Memory B cell (primary cell): ENCODE results near the gene ZNF629.
"Not testable (repeated sequence)": the region's sequence is repeated elsewhere in the genome, so short reads cannot be mapped to it uniquely, and the experiment has no call there.

Experiments used
- ATAC-seq: fragments of 150-1000 bp; cut with Tn5 transposase; 2 replicates; pipeline ENCODE4 v1.10.0; 2021; ENCODE audit warnings: low read depth, mild to moderate bottlenecking, moderate library complexity
- DNase-seq, 2 donors: peaks; one replicate each; pipeline ENCODE4 v3.0.0; 2022; ENCODE audit warnings: low spot score in 2 of 2
- H3K27ac Mint-ChIP-seq: one replicate; pipeline ENCODE4 v1.8.0; 2022; ENCODE audit warnings: mild to moderate bottlenecking, moderate library complexity, mixed read lengths
- H3K27me3 Mint-ChIP-seq: one replicate; pipeline ENCODE4 v1.8.0; 2022; ENCODE audit warnings: mixed read lengths
- H3K36me3 Mint-ChIP-seq: one replicate; pipeline ENCODE4 v1.8.0; 2022; ENCODE audit warnings: mild to moderate bottlenecking, mixed read lengths
- H3K4me1 Mint-ChIP-seq: one replicate; pipeline ENCODE4 v1.8.0; 2022; ENCODE audit warnings: mixed read lengths
- H3K4me3 Mint-ChIP-seq: one replicate; pipeline ENCODE4 v1.8.0; 2022; ENCODE audit warnings: mild to moderate bottlenecking, moderate library complexity, mixed read lengths
- H3K9me3 Mint-ChIP-seq: one replicate; pipeline ENCODE4 v1.8.0; 2022; ENCODE audit warnings: mixed read lengths

ZNF629 gene

DNA sequence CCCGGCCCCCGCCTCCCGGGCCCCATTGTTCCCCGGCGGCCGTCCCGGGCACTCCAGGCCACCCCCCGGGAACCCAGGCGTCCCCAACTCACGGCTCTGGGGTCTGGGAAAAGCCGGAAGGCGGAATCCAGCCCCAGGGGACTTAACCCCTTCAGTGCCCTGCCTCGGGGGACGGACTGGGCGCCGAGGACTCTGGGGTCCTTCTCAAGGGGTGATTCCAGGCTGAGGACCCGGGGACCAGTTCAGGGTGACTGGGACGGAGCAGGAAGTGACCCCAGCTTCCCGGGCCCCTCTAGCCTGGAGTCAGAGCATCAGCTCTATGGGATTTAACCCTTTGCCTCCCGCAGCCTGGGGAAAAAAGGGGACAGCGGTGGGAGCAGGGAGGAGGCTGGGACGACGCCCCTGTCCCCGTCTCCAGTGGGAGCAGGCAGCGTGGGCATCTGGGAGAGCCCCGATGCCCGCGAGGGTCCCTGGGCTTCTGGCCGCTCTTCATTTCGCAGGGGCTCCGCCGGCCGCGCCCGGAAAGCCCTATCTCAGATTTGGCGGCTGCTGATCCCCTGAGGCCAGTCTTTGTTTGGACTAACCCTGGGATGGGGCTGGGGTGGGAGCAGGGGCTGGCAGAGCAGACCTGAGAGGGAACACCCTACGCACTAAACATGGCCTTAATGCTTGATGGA, at the start of gene ZNF629:
TSS of gene ZNF629 (minus strand) at position 270 of the 677 bp plus-strand sequence. CDS start 2,723 bp downstream, outside the sequence.
- H3K27me3 Mint-ChIP-seq, result peaks cover 12% of the 10 kb centered on the region
- H3K36me3 Mint-ChIP-seq, result peaks cover 4% of the 10 kb centered on the region
- H3K4me1 Mint-ChIP-seq, result peaks cover 8% of the 10 kb centered on the region
- ATAC-seq, result peak; percentile 41
- DNase-seq, result no peak
- no peaks in the 10 kb centered on the region for H3K9me3 Mint-ChIP-seq
- H3K27ac Mint-ChIP-seq, result no peak within 1 kb of the TSS
- H3K4me3 Mint-ChIP-seq, result peak within 1 kb of the TSS; percentile 84

- H3K36me3 Mint-ChIP-seq, result no peaks in the 10 kb centered on the region
- H3K9me3 Mint-ChIP-seq, result no peaks in the 10 kb centered on the region
- no peak for ATAC-seq
These were observed 47.2 kb upstream of the ZNF629 start for GRCh38 chr16:30834130-30834740.

DNA sequence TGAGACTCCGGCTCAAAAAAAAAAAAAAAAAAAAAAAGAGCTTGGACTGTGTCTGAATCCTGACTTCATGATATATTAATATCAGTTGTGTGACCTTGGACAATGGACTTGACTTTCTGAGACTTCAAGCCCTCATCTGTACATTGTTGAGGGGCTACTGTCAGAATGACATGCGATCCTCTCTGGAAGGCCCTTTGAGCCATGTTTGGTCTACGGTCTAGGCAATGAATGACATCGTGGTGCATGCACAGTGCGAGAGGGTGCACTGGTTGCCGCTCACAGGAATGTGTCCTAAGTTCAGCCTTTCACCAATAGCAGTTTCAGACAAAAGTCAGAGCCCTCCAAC, 43.0 kb upstream of the ZNF629 start:
- no peaks in the 10 kb centered on the region for H3K36me3 Mint-ChIP-seq
- peaks cover 7% of the 10 kb centered on the region for H3K27me3 Mint-ChIP-seq
- H3K27ac Mint-ChIP-seq, result no peak overlapping the region
- ATAC-seq (no peak), DNase-seq (no peak)
- H3K4me1 Mint-ChIP-seq, result no peaks in the 10 kb centered on the region
- no peak overlapping the region for H3K4me3 Mint-ChIP-seq
- H3K9me3 Mint-ChIP-seq, result no peaks in the 10 kb centered on the region

More at GRCh38 chr16:30834130-30834740, 47.2 kb upstream of the ZNF629 start:
- DNase-seq, result no peak
- no peak overlapping the region for H3K4me3 Mint-ChIP-seq
- H3K4me1 Mint-ChIP-seq, result no peaks in the 10 kb centered on the region
- H3K27ac Mint-ChIP-seq, result no peak overlapping the region
- no peaks in the 10 kb centered on the region for H3K27me3 Mint-ChIP-seq

DNA sequence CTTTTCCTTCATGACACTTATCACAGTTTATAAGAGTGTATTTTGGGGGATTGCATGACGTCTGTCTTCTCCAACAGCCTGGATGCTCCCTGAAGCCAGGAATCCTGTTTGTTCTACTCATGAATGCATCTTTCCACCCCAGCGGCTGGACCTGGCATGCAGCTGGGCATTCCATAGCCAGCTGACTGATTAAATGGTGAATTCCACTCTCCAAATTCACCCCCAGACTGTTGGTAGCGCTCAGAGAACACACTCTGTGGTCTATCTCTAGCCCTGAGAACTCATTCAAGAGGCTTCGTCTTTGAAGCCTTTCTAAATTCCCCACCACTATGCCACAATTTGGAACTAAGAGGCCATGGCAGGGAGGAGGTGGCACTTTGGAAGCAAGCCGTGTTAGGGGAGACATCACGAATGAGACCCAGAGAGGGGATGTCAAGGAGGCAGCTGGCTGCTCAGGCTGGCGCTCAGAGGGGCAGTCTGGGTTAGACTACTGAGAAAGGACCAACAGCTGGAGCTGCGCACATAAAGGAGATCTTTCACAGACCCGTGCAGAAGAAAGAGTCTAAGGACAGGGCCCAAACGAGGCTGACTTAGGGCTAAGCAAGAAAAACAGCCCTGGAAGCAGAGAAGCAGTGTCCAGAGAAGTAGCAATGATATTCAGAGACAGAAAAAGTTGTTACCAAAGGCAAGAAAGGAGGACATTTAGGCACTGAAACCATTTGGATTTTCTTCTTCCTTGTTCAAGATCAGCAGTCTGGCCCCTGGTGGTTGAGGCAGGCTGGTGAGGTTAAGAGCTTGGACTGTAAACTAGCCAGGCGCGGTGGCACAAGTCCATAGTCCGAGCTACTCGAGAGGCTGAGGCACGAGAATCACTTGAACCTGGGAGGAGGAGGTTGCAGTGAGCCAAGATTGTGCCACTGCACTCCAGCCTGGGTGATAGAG, 42.4 kb upstream of the ZNF629 start:
- Mint-ChIP-seq H3K27me3 (peaks cover 7% of the 10 kb centered on the region), H3K4me1 (no peaks in the 10 kb centered on the region), H3K36me3 (no peaks in the 10 kb centered on the region), H3K4me3 (no peak overlapping the region), H3K9me3 (no peaks in the 10 kb centered on the region), H3K27ac (no peak overlapping the region)
- no peak for DNase-seq
- no peak for ATAC-seq

DNA sequence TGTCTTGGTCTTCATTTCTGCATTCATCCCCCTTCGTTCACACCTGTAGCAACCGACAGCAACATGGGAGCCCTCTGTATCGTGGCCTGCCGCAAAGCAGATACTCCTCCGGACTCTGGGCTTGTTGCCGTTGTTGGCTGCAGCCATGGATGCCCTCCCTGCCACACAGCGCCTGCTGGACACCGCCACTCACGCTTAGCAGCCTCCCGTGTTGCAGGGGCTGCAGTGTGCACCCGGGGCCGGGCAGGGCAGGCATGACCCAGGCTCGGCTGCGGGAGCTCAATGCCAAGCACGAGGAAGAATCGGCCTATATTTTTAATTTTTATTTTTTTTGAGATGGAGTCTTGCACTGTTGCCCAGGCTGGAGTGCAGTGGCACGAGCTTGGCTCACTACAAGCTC, 34.9 kb upstream of the ZNF629 start:
- ATAC-seq, result no peak
- no peak overlapping the region for H3K27ac Mint-ChIP-seq
- H3K4me1 Mint-ChIP-seq, result no peaks in the 10 kb centered on the region
- H3K27me3 Mint-ChIP-seq, result peaks cover 2% of the 10 kb centered on the region
- DNase-seq, result no peak
- no peaks in the 10 kb centered on the region for H3K9me3 Mint-ChIP-seq
- H3K4me3 Mint-ChIP-seq, result no peak overlapping the region
- H3K36me3 Mint-ChIP-seq, result no peaks in the 10 kb centered on the region

- not testable (repeated sequence) for ATAC-seq, H3K27me3 Mint-ChIP-seq, DNase-seq, H3K4me1 Mint-ChIP-seq, H3K36me3 Mint-ChIP-seq, H3K4me3 Mint-ChIP-seq, H3K27ac Mint-ChIP-seq, H3K9me3 Mint-ChIP-seq
These were observed 34.4 kb upstream of the ZNF629 start for GRCh38 chr16:30821441-30821840.

DNA sequence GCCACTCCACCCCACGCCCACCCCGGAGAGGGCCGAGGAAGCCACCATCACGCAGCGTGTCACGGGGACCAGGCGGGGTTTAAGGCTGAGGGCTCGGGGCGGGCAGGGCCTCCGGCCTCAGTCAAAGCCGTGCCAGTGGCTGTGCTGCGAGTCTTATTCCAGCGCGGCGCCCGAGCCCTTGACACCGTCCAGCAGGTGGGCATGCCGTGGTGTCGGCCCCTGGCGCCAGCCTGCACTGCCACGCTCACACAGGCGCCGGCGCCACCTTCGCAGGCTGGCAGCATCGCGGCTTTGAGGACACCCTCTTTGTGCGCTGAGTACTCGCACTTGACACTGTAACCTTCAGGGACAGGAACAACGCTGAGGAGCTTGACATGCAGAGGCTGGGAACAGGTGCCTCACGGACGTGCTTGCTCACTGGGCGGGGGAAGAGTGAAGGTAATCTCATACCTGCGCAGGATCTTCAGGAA, 34.0 kb upstream of the ZNF629 start:
- Mint-ChIP-seq H3K9me3 (no peaks in the 10 kb centered on the region), H3K27ac (no peak overlapping the region), H3K36me3 (no peaks in the 10 kb centered on the region), H3K4me3 (no peak overlapping the region), H3K4me1 (no peaks in the 10 kb centered on the region), H3K27me3 (no peaks in the 10 kb centered on the region)
- DNase-seq (no peak), ATAC-seq (no peak)

GRCh38 chr16:30816769-30817168, 29.8 kb upstream of the ZNF629 start:
- no peak overlapping the region for H3K4me3 Mint-ChIP-seq
- no peak overlapping the region for H3K27ac Mint-ChIP-seq
- H3K36me3 Mint-ChIP-seq, result no peaks in the 10 kb centered on the region
- no peaks in the 10 kb centered on the region for H3K9me3 Mint-ChIP-seq
- DNase-seq (no peak), ATAC-seq (no peak)
- H3K4me1 Mint-ChIP-seq, result peaks cover 4% of the 10 kb centered on the region
- no peaks in the 10 kb centered on the region for H3K27me3 Mint-ChIP-seq

GRCh38 chr16:30813821-30814189, 26.8 kb upstream of the ZNF629 start:
- no peaks in the 10 kb centered on the region for H3K36me3 Mint-ChIP-seq
- no peaks in the 10 kb centered on the region for H3K9me3 Mint-ChIP-seq
- peak overlapping the region; percentile 68 for H3K27ac Mint-ChIP-seq
- DNase-seq (no peak), ATAC-seq (peak; percentile 1)
- H3K27me3 Mint-ChIP-seq, result no peaks in the 10 kb centered on the region
- peaks cover 4% of the 10 kb centered on the region for H3K4me1 Mint-ChIP-seq
- peak overlapping the region; percentile 92 for H3K4me3 Mint-ChIP-seq

GRCh38 chr16:30809675-30810074, 22.7 kb upstream of the ZNF629 start:
- not testable (repeated sequence) for H3K9me3 Mint-ChIP-seq, H3K27ac Mint-ChIP-seq, ATAC-seq, DNase-seq, H3K27me3 Mint-ChIP-seq, H3K36me3 Mint-ChIP-seq, H3K4me3 Mint-ChIP-seq
- peaks cover 12% of the 10 kb centered on the region for H3K4me1 Mint-ChIP-seq

- ATAC-seq, H3K4me3 Mint-ChIP-seq, H3K27me3 Mint-ChIP-seq, DNase-seq, H3K27ac Mint-ChIP-seq, H3K36me3 Mint-ChIP-seq, H3K9me3 Mint-ChIP-seq: not testable (repeated sequence)
- H3K4me1 Mint-ChIP-seq, result peaks cover 12% of the 10 kb centered on the region
These were observed 22.0 kb upstream of the ZNF629 start for GRCh38 chr16:30808890-30809426.

GRCh38 chr16:30808146-30808545, 21.1 kb upstream of the ZNF629 start:
- Mint-ChIP-seq H3K9me3 (no peaks in the 10 kb centered on the region), H3K4me3 (no peak overlapping the region), H3K27ac (no peak overlapping the region), H3K36me3 (no peaks in the 10 kb centered on the region), H3K4me1 (peaks cover 8% of the 10 kb centered on the region), H3K27me3 (peaks cover 3% of the 10 kb centered on the region)
- ATAC-seq (no peak), DNase-seq (no peak)

- ATAC-seq (peak; percentile 77), DNase-seq (peak in 1 of 2 donors; percentile 44)
- no peak overlapping the region for H3K27ac Mint-ChIP-seq
- H3K36me3 Mint-ChIP-seq, result no peaks in the 10 kb centered on the region
- peaks cover 8% of the 10 kb centered on the region for H3K4me1 Mint-ChIP-seq
- H3K4me3 Mint-ChIP-seq, result peak overlapping the region; percentile 80
- H3K27me3 Mint-ChIP-seq, result peaks cover 3% of the 10 kb centered on the region
- H3K9me3 Mint-ChIP-seq, result no peaks in the 10 kb centered on the region
These were observed 18.6 kb upstream of the ZNF629 start for GRCh38 chr16:30805370-30806169.
